Endodermal cell (in vitro differentiated cells): ENCODE data around the gene ZNF398. TPM values are rescaled to one million over a fixed set of nuclear protein-coding genes. Genes with fewer than 3 reads are reported as not detected.

Source experiments
- DNase-seq: peaks from one replicate; pipeline ENCODE4 v3.0.0-alpha.2; 2017
- H3K27ac ChIP-seq: 2 replicates; pipeline ENCODE4 v1.5.1; 2013; ENCODE audit warnings: mild to moderate bottlenecking, low read depth, low read length, moderate library complexity
- H3K27me3 ChIP-seq: 2 replicates; pipeline ENCODE4 v1.6.1; 2013; ENCODE audit warnings: mild to moderate bottlenecking, low read length, moderate library complexity; ENCODE audit not compliant: insufficient read depth, control insufficient read depth, poor library complexity, severe bottlenecking
- H3K36me3 ChIP-seq: 2 replicates; pipeline ENCODE4 v1.7.0; 2013; ENCODE audit warnings: mild to moderate bottlenecking, low read length, moderate library complexity; ENCODE audit not compliant: control insufficient read depth, insufficient read depth
- H3K4me1 ChIP-seq: one replicate; pipeline ENCODE4 v1.7.0; 2013; ENCODE audit warnings: low read length; ENCODE audit not compliant: control insufficient read depth, insufficient read depth
- H3K4me3 ChIP-seq: 2 replicates; pipeline ENCODE4 v1.5.1; 2013; ENCODE audit warnings: mild to moderate bottlenecking, low read length, moderate library complexity
- H3K9ac ChIP-seq: 2 replicates; pipeline ENCODE4 v1.6.1; 2013; ENCODE audit warnings: mild to moderate bottlenecking, low read length, moderate library complexity; ENCODE audit not compliant: poor library complexity, severe bottlenecking; ENCODE audit errors: extremely low read depth
- H3K9me3 ChIP-seq: 2 replicates; pipeline ENCODE4 v1.6.1; 2013; ENCODE audit warnings: mild to moderate bottlenecking, low read length, moderate library complexity; ENCODE audit not compliant: control insufficient read depth
- H3K27ac Mint-ChIP-seq: 2 replicates; pipeline ENCODE4 v1.8.0; 2020; ENCODE audit warnings: mixed read lengths
- H3K27me3 Mint-ChIP-seq: 2 replicates; pipeline ENCODE4 v1.8.0; 2021; ENCODE audit warnings: mild to moderate bottlenecking, mixed read lengths; ENCODE audit not compliant: insufficient read depth
- H3K36me3 Mint-ChIP-seq: 2 replicates; pipeline ENCODE4 v1.8.0; 2020; ENCODE audit warnings: low read depth, mixed read lengths
- H3K4me1 Mint-ChIP-seq: 2 replicates; pipeline ENCODE4 v1.8.0; 2020; ENCODE audit warnings: mixed read lengths
- H3K4me3 Mint-ChIP-seq: 2 replicates; pipeline ENCODE4 v1.8.0; 2020; ENCODE audit warnings: mild to moderate bottlenecking, moderate library complexity, mixed read lengths
- H3K9me3 Mint-ChIP-seq: 2 replicates; pipeline ENCODE4 v1.8.0; 2020; ENCODE audit warnings: mild to moderate bottlenecking, mixed read lengths
- CTCF ChIP-seq: fragments of 200-600 bp; sonication (generic); conservative IDR thresholded peaks from 2 replicates; pipeline ENCODE4 v1.5.0; 2021; ENCODE audit warnings: antibody characterized with exemption, mild to moderate bottlenecking
- WGBS, 2 experiments: methylation state at CpG; one replicate each; pipeline versions ENCODE4 v1.1.5 to v1.1.7; 2013; ENCODE audit warnings: missing lambda C conversion rate in 2 of 2, mixed read lengths in 1 of 2; ENCODE audit not compliant: insufficient coverage in 1 of 2, insufficient read length in 1 of 2; 5-methylcytosine and 5-hydroxymethylcytosine counted together
- long read RNA-seq, 4 experiments: library from polyadenylated mRNA in 2 of 4; library from RNA in 1 of 4; library from capped mRNA in 1 of 4; stranded (forward) in 3 of 4; unstranded in 1 of 4; transcript quantifications; one replicate each; pipeline ENCODE4 v2.0.0, GENCODE V29; 2020 to 2021; ENCODE audit warnings: inconsistent platforms in 1 of 4
- polyA plus RNA-seq, 2 experiments: library from polyadenylated mRNA; stranded (reverse); fragments of 50-300 nt; gene quantifications; one replicate each; pipeline ENCODE4 v1.2.3, GENCODE V29; 2013
- total RNA-seq, 2 donors: library from RNA; stranded (reverse); fragmentation: NEBNext Ultra II Directional in 1 of 2; extraction: Animal tissue kit (Norgen Biotek cat#: 25700) in 1 of 2; gene quantifications; 2 replicates in 1 of 2; 3 replicates in 1 of 2; pipeline ENCODE4 v1.2.1, GENCODE V29; 2021

The ZNF398 gene, protein sequence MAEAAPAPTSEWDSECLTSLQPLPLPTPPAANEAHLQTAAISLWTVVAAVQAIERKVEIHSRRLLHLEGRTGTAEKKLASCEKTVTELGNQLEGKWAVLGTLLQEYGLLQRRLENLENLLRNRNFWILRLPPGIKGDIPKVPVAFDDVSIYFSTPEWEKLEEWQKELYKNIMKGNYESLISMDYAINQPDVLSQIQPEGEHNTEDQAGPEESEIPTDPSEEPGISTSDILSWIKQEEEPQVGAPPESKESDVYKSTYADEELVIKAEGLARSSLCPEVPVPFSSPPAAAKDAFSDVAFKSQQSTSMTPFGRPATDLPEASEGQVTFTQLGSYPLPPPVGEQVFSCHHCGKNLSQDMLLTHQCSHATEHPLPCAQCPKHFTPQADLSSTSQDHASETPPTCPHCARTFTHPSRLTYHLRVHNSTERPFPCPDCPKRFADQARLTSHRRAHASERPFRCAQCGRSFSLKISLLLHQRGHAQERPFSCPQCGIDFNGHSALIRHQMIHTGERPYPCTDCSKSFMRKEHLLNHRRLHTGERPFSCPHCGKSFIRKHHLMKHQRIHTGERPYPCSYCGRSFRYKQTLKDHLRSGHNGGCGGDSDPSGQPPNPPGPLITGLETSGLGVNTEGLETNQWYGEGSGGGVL
- 10 to 100 TPM; 13.4 to 21.2 TPM for total RNA-seq
- 10.3 TPM for polyA plus RNA-seq (2013, experiment 1 of 2)
- polyA plus RNA-seq (2013, experiment 2 of 2), result 8.2 TPM
- long read RNA-seq, experiment 1, partial matches to known transcripts, result 1 of 4 reads
- long read RNA-seq, experiment 1, other reads (novel, unspliced or antisense), result 2 of 4 reads
- long read RNA-seq, experiment 2, full-length matches to known transcripts, result 15 of 18 reads
- long read RNA-seq, experiment 2, partial matches to known transcripts, result 1 of 18 reads
- long read RNA-seq, experiment 2, other reads (novel, unspliced or antisense), result 2 of 18 reads
- long read RNA-seq, experiment 3, partial matches to known transcripts, result 5 of 27 reads
- long read RNA-seq, experiment 3, other reads (novel, unspliced or antisense), result 21 of 27 reads
- long read RNA-seq, experiment 4, partial matches to known transcripts, result 0 of 1 reads
- long read RNA-seq, experiment 4, other reads (novel, unspliced or antisense), result 1 of 1 reads

DNA sequence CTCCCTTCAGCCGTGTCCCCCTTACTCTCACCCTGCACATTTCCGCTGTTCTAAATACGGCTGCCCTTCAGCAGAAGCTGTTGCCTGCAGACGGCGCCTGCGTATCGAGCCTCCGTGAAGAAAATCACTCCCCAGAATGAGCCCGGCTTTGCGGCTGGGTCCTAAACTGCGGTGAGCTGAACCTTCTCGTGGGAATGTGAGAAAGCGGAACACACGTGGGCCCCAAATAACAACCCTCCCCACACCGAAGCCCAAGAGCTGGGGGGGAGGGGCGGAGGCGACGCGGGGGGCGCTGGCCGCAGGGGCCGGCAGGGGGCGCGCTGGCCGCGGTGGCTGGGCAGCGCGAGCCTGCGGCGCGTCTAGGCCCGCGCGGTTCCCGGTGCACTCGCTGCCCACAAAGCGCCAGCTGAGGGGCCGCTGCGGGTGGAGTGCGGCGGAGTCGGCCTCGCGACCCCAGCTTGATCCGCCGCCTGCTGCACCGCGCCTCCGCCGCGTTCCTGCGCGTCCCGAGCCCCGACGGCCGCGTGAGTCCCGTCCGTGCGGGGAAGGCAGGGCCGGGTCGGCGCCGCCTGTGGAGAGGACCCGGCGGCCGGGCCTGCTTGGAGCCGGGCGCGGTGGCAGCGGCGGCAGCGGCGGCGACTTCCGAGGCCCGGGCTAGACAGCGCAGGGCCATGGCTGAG is at the start of gene ZNF398:
ZNF398 (plus strand) TSS at position 382 of the 680 bp plus-strand sequence; CDS start at position 672, 290 bp downstream.
- Histone ChIP-seq H3K4me1 (no peaks in the 10 kb centered on the region), H3K4me3 (peak within 1 kb of the TSS; percentile 91), H3K9me3 (no peaks in the 10 kb centered on the region), H3K27me3 (no peaks in the 10 kb centered on the region), H3K27ac (peak within 1 kb of the TSS; percentile 77), H3K9ac (peak within 1 kb of the TSS; percentile 68), H3K36me3 (no peaks in the 10 kb centered on the region)
- Mint-ChIP-seq H3K36me3 (peaks cover 4% of the 10 kb centered on the region), H3K4me3 (peak within 1 kb of the TSS; percentile 77), H3K27ac (peak within 1 kb of the TSS; percentile 94), H3K4me1 (peaks cover 22% of the 10 kb centered on the region), H3K9me3 (no peaks in the 10 kb centered on the region), H3K27me3 (no peaks in the 10 kb centered on the region)
- peak; percentile 92 for TF ChIP-seq CTCF
- peak; percentile 91 for DNase-seq
- 4 to 37% methylated on average over 9 to 79 of the region's 79 CpGs for WGBS, 2 experiments

- H3K9ac ChIP-seq, result no peak overlapping the region
- H3K4me1 Mint-ChIP-seq, result no peaks in the 10 kb centered on the region
- peaks cover 9% of the 10 kb centered on the region for H3K36me3 Mint-ChIP-seq
- H3K27ac ChIP-seq, result no peak overlapping the region
- H3K36me3 ChIP-seq, result no peaks in the 10 kb centered on the region
- no peaks in the 10 kb centered on the region for H3K9me3 ChIP-seq
- 95 to 96% methylated on average over 4 to 6 of the region's 6 CpGs for WGBS, 2 experiments
- no peak for TF ChIP-seq CTCF
- no peaks in the 10 kb centered on the region for H3K4me1 ChIP-seq
- no peak overlapping the region for H3K4me3 Mint-ChIP-seq
- DNase-seq, result no peak
- no peaks in the 10 kb centered on the region for H3K27me3 ChIP-seq
- H3K4me3 ChIP-seq, result no peak overlapping the region
- no peaks in the 10 kb centered on the region for H3K9me3 Mint-ChIP-seq
- H3K27me3 Mint-ChIP-seq, result no peaks in the 10 kb centered on the region
- H3K27ac Mint-ChIP-seq, result no peak overlapping the region
Measured at GRCh38 chr7:149099058-149099457, 48.2 kb upstream of the ZNF398 start.

- no peaks in the 10 kb centered on the region for H3K4me1 ChIP-seq
- Mint-ChIP-seq H3K27me3 (no peaks in the 10 kb centered on the region), H3K9me3 (no peaks in the 10 kb centered on the region), H3K4me1 (no peaks in the 10 kb centered on the region), H3K4me3 (no peak overlapping the region), H3K36me3 (peaks cover 13% of the 10 kb centered on the region), H3K27ac (no peak overlapping the region)
- TF ChIP-seq CTCF, result no peak
- no peaks in the 10 kb centered on the region for H3K9me3 ChIP-seq
- no peak overlapping the region for H3K9ac ChIP-seq
- WGBS, 2 experiments, result 91 to 100% methylated on average over 2 of the region's 2 CpGs
- no peaks in the 10 kb centered on the region for H3K27me3 ChIP-seq
- no peaks in the 10 kb centered on the region for H3K36me3 ChIP-seq
- no peak for DNase-seq
- H3K4me3 ChIP-seq, result no peak overlapping the region
- H3K27ac ChIP-seq, result no peak overlapping the region
Measured at GRCh38 chr7:149100821-149101220, 46.4 kb upstream of the ZNF398 start.
